ENCODE measurements around the gene ZBTB17.
"Not testable (repeated sequence)": the region's sequence is repeated elsewhere in the genome, so short reads cannot be mapped to it uniquely, and the experiment has no call there.

The ZBTB17 gene

DNA sequence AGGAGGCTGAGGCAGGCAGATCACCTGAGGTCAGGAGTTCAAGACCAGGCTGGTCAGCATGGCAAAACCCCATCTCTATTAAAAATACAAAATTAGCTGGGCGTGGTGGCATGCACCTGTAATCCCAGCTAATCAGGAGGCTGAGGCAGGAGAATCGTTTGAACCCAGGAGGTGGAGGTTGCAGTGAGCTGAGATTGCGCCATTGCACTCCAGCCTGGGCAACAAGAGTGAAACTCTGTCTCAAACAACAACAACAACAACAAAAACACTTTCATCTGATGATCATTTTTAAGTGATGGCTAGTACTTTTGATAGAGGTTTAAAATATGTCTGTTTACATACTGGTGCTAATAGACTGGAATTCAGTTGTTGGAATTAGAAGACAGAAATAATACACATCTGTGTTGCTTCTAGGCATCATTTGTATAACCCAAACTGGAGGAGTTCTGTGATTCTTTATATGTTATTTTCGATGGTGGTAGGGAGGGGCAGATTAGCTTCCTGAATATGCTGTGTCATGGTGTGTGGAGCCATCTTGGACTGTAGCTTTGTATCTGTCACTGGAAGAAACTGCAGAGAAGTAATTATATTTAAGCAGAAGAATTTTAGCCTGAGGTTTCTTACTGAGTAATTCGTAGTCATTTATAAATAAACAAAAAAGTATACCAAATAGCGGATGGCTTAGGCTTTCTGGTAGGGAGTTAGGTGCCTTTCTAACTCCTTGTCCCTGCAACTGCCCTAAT is 82.9 kb downstream of the ZBTB17 start:
- not testable (repeated sequence) for DNase-seq

All from activated CD4-positive, CD25-positive, alpha-beta regulatory T cell (primary cell).